Neural cell (in vitro differentiated cells): Measurements from ENCODE around the gene CNTNAP5.

Experiments used
- EP300 ChIP-seq: fragments of 450-650 bp; conservative IDR thresholded peaks from 2 replicates; pipeline ENCODE4 v1.6.1; 2014; ENCODE audit warnings: antibody characterized with exemption, mild to moderate bottlenecking, moderate library complexity; ENCODE audit not compliant: poor library complexity, severe bottlenecking
- EZH2 ChIP-seq: fragments of 200-600, 300-800 bp; shearing (Covaris generic), sonication (generic); IDR thresholded peaks from 2 replicates; pipeline ENCODE4 v1.6.1; 2014; ENCODE audit warnings: antibody characterized with exemption, low read length, borderline replicate concordance, mild to moderate bottlenecking; ENCODE audit not compliant: insufficient read depth, poor library complexity, severe bottlenecking
- POLR2AphosphoS5 ChIP-seq: IDR thresholded peaks from 2 replicates; pipeline ENCODE4 v1.6.1; 2012
- RAD21 ChIP-seq: fragments of 450-650 bp; conservative IDR thresholded peaks from 2 replicates; pipeline ENCODE4 v1.6.1; 2014; ENCODE audit warnings: antibody characterized with exemption, mild to moderate bottlenecking, moderate library complexity
- SMC3 ChIP-seq: fragments of 450-650 bp; conservative IDR thresholded peaks from 2 replicates; pipeline ENCODE4 v1.6.1; 2014; ENCODE audit warnings: antibody characterized with exemption, mild to moderate bottlenecking, moderate library complexity; ENCODE audit not compliant: poor library complexity
- TAF1 ChIP-seq: IDR thresholded peaks from 2 replicates; pipeline ENCODE4 v1.6.1; 2012; ENCODE audit warnings: low read depth
- TF ChIP-seq, protein P1 (sequence below): fragments of 450-650 bp; IDR thresholded peaks from 2 replicates; pipeline ENCODE4 v1.5.1; 2014; ENCODE audit warnings: antibody characterized with exemption, mild to moderate bottlenecking, moderate library complexity; ENCODE audit not compliant: poor library complexity, severe bottlenecking
- TF ChIP-seq, protein P2 (sequence below): IDR thresholded peaks from 2 replicates; pipeline ENCODE4 v1.6.1; 2012; ENCODE audit warnings: borderline replicate concordance

DNA sequence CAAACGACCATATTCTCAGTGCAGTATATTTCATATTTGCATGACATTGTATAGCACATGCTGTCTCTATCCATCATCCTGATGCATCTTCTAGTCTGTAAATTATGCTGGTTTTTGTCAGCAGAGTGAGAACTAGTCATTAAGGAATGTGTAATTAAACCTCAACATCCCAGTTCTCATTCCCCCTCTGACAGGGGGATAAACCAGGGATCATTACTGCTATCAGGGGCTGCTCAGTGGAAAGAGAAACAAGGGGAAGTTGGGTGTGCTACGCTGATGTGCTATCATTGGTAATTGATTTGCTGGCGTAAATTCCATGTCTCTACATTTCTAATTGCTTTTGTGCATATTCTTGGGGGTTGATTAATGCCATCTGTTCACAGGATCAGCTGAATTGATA lies 7.7 kb downstream of the CNTNAP5 start:
- peak; percentile 8 for TF ChIP-seq RAD21
- TF ChIP-seq, protein P1, sequence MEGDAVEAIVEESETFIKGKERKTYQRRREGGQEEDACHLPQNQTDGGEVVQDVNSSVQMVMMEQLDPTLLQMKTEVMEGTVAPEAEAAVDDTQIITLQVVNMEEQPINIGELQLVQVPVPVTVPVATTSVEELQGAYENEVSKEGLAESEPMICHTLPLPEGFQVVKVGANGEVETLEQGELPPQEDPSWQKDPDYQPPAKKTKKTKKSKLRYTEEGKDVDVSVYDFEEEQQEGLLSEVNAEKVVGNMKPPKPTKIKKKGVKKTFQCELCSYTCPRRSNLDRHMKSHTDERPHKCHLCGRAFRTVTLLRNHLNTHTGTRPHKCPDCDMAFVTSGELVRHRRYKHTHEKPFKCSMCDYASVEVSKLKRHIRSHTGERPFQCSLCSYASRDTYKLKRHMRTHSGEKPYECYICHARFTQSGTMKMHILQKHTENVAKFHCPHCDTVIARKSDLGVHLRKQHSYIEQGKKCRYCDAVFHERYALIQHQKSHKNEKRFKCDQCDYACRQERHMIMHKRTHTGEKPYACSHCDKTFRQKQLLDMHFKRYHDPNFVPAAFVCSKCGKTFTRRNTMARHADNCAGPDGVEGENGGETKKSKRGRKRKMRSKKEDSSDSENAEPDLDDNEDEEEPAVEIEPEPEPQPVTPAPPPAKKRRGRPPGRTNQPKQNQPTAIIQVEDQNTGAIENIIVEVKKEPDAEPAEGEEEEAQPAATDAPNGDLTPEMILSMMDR = no peak
- TF ChIP-seq POLR2AphosphoS5 = peak; percentile 50
- no peak for TF ChIP-seq TAF1
- TF ChIP-seq EP300 = peak; percentile 66
- TF ChIP-seq, protein P2, sequence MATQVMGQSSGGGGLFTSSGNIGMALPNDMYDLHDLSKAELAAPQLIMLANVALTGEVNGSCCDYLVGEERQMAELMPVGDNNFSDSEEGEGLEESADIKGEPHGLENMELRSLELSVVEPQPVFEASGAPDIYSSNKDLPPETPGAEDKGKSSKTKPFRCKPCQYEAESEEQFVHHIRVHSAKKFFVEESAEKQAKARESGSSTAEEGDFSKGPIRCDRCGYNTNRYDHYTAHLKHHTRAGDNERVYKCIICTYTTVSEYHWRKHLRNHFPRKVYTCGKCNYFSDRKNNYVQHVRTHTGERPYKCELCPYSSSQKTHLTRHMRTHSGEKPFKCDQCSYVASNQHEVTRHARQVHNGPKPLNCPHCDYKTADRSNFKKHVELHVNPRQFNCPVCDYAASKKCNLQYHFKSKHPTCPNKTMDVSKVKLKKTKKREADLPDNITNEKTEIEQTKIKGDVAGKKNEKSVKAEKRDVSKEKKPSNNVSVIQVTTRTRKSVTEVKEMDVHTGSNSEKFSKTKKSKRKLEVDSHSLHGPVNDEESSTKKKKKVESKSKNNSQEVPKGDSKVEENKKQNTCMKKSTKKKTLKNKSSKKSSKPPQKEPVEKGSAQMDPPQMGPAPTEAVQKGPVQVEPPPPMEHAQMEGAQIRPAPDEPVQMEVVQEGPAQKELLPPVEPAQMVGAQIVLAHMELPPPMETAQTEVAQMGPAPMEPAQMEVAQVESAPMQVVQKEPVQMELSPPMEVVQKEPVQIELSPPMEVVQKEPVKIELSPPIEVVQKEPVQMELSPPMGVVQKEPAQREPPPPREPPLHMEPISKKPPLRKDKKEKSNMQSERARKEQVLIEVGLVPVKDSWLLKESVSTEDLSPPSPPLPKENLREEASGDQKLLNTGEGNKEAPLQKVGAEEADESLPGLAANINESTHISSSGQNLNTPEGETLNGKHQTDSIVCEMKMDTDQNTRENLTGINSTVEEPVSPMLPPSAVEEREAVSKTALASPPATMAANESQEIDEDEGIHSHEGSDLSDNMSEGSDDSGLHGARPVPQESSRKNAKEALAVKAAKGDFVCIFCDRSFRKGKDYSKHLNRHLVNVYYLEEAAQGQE = peak; percentile 41
- TF ChIP-seq EZH2 = no peak
- TF ChIP-seq SMC3 = no peak
